ENCODE results near the gene PGAP3. TPM values are rescaled to one million over a fixed set of nuclear protein-coding genes. Genes with fewer than 3 reads are reported as not detected.

Gene PGAP3
- total RNA-seq, 1 donor from 2014 or later = 11.2 TPM

DNA sequence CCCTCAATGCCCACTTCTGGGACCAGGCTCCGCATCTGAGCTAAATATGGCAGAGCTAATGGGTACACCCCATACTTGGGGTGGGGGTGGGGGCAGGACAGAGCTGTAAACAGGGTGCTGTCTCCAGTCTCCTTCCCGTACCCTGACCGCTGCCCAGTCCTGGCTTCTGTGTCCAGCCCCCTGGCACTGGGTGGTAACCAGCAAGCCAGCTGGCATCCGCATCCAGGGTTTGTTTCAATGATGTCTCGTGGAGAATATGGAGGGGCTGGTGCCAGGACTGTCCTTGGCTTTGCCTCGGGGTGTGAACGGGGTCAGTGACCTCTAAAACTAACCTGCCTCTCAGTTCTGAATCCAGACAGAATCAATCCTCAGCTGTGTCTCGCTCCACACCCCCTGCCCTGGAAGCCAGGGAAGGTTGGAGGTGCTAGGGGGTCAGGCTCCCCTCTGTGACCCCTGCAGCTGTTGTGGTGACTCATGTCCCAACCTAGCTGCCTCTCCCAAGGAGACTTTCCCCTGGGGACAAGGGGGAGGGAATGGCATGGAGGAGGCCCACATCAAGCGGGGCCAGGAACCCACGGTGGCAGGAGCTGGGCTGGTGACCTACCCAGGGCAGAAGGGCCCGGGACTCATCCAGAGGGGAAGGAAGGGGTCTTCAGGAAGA lies 21.1 kb downstream of the PGAP3 start:
- Mint-ChIP-seq H3K27ac (ENCODE audit: unreplicated experiment) (no peak overlapping the region), H3K4me1 (ENCODE audit: unreplicated experiment) (peaks cover 4% of the 10 kb centered on the region), H3K4me3 (ENCODE audit: unreplicated experiment) (no peak overlapping the region), H3K27me3 (ENCODE audit: unreplicated experiment) (peaks cover 24% of the 10 kb centered on the region), H3K36me3 (ENCODE audit: low read depth, unreplicated experiment) (peaks cover 5% of the 10 kb centered on the region), H3K9me3 (ENCODE audit: unreplicated experiment) (no peaks in the 10 kb centered on the region)
- TF ChIP-seq, protein P1, sequence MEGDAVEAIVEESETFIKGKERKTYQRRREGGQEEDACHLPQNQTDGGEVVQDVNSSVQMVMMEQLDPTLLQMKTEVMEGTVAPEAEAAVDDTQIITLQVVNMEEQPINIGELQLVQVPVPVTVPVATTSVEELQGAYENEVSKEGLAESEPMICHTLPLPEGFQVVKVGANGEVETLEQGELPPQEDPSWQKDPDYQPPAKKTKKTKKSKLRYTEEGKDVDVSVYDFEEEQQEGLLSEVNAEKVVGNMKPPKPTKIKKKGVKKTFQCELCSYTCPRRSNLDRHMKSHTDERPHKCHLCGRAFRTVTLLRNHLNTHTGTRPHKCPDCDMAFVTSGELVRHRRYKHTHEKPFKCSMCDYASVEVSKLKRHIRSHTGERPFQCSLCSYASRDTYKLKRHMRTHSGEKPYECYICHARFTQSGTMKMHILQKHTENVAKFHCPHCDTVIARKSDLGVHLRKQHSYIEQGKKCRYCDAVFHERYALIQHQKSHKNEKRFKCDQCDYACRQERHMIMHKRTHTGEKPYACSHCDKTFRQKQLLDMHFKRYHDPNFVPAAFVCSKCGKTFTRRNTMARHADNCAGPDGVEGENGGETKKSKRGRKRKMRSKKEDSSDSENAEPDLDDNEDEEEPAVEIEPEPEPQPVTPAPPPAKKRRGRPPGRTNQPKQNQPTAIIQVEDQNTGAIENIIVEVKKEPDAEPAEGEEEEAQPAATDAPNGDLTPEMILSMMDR (IDR thresholded peaks at IDR 0.05; ENCODE audit: unreplicated experiment) = no peak
- no peak for DNase-seq (ENCODE audit: low spot score)

DNA sequence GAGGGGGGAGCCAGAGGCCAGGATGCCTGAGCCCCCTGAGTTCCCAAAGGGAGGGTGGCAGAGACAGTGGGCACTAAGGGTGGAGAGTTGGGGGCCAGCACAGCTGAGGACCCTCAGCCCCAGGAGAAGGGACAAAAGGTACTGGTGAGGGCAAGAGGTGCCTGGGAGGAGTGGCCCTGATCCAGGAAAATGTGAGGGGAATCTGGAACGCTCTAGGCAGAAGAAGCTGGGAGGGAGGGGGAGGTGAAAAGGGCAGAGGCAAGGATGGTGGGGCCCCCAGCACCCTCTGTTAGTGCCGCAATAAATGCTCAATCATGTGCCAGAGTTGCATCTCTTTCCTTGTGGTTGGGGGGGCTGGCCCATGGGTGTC lies 21.6 kb downstream of the PGAP3 start:
- no peaks in the 10 kb centered on the region for H3K9me3 Mint-ChIP-seq (ENCODE audit: unreplicated experiment)
- peaks cover 10% of the 10 kb centered on the region for H3K36me3 Mint-ChIP-seq (ENCODE audit: low read depth, unreplicated experiment)
- no peak overlapping the region for H3K4me3 Mint-ChIP-seq (ENCODE audit: unreplicated experiment)
- H3K27me3 Mint-ChIP-seq (ENCODE audit: unreplicated experiment) = peaks cover 22% of the 10 kb centered on the region
- no peak overlapping the region for H3K27ac Mint-ChIP-seq (ENCODE audit: unreplicated experiment)
- DNase-seq (ENCODE audit: low spot score) = no peak
- H3K4me1 Mint-ChIP-seq (ENCODE audit: unreplicated experiment) = peaks cover 4% of the 10 kb centered on the region
- TF ChIP-seq, protein P1 (IDR thresholded peaks at IDR 0.05; ENCODE audit: unreplicated experiment) = no peak

DNA sequence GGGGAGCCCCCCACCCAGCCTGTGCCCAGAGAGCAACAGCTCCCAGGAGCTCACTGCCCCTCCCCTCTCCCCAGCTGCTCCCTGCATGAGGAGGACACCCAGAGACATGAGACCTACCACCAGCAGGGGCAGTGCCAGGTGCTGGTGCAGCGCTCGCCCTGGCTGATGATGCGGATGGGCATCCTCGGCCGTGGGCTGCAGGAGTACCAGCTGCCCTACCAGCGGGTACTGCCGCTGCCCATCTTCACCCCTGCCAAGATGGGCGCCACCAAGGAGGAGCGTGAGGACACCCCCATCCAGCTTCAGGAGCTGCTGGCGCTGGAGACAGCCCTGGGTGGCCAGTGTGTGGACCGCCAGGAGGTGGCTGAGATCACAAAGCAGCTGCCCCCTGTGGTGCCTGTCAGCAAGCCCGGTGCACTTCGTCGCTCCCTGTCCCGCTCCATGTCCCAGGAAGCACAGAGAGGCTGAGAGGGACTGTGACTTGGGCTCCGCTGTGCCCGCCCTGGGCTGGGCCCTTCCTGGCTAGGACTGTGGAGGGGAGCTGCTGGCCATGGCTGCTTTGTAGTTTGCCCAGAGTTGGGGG lies 22.1 kb downstream of the PGAP3 start:
- no peak for DNase-seq (ENCODE audit: low spot score)
- H3K4me3 Mint-ChIP-seq (ENCODE audit: unreplicated experiment) = no peak overlapping the region
- H3K27me3 Mint-ChIP-seq (ENCODE audit: unreplicated experiment) = peaks cover 24% of the 10 kb centered on the region
- H3K4me1 Mint-ChIP-seq (ENCODE audit: unreplicated experiment) = peaks cover 4% of the 10 kb centered on the region
- H3K9me3 Mint-ChIP-seq (ENCODE audit: unreplicated experiment) = no peaks in the 10 kb centered on the region
- H3K27ac Mint-ChIP-seq (ENCODE audit: unreplicated experiment) = no peak overlapping the region
- peaks cover 10% of the 10 kb centered on the region for H3K36me3 Mint-ChIP-seq (ENCODE audit: low read depth, unreplicated experiment)
- TF ChIP-seq, protein P1 (IDR thresholded peaks at IDR 0.05; ENCODE audit: unreplicated experiment) = no peak

DNA sequence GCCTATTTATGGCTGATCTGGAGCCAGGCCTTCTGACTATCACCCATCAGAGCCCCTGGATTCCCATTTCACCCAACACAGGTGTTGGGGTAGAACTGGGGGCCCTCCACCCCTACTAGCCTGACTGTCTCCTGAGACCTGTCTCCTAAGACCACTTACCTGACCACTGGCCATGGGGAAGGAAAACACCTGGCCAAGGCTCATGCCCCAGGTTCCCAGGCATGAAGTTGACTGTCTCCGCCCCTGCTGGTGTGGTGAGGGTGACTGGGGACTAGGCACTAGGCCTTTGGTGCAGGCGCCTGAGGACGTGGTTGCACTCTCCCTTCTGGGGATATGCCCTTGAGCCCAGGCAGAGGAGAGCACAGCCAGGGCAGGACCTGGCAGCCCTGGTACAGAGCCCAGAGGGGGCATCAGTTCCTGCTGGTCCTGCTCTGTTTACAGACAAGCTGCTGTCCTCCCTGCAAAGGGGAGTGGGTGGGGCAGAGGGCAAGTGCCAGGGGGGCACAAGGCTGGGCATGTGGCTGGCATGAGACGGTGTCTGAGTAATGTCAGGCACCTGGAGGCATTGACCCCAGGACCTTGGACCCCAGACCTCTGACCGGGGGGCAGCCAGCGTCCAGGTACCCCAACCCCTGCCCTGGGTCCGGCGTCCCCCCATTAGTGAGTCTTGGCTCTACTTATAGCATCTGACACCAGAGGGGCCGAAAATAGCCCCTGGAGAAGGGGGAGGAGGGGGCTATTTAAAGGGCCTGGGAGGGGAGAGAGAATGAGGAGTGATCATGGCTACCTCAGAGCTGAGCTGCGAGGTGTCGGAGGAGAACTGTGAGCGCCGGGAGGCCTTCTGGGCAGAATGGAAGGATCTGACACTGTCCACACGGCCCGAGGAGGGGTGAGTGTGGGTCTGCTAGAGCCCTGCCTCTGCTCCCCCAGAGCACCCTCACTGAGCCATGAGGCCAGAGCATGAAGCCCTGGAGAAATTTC lies 23.0 kb downstream of the PGAP3 start, which contains the start of gene TCAP:
Gene TCAP (plus strand): TSS at position 769 of the 981 bp plus-strand sequence. CDS start 11 bp downstream, at position 780.
- Mint-ChIP-seq H3K4me1 (ENCODE audit: unreplicated experiment) (peaks cover 4% of the 10 kb centered on the region), H3K27me3 (ENCODE audit: unreplicated experiment) (peaks cover 24% of the 10 kb centered on the region), H3K9me3 (ENCODE audit: unreplicated experiment) (no peaks in the 10 kb centered on the region), H3K27ac (ENCODE audit: unreplicated experiment) (no peak within 1 kb of the TSS), H3K4me3 (ENCODE audit: unreplicated experiment) (no peak within 1 kb of the TSS), H3K36me3 (ENCODE audit: low read depth, unreplicated experiment) (peaks cover 7% of the 10 kb centered on the region)
- TF ChIP-seq, protein P1 (IDR thresholded peaks at IDR 0.05; ENCODE audit: unreplicated experiment) = no peak
- DNase-seq (ENCODE audit: low spot score) = no peak
